UCSD-AML1 (cell line): ENCODE data around the gene ZNF564.
"Not testable (repeated sequence)": the region's sequence is repeated elsewhere in the genome, so short reads cannot be mapped to it uniquely, and the experiment has no call there.

ENCODE experiments used
- DNase-seq: peaks from one replicate; lab custom pipeline; 2025; ENCODE audit not compliant: unreplicated experiment; lab: John Stamatoyannopoulos, UW

Gene ZNF564

GRCh38 chr19:12497032-12497431 lies 54.2 kb downstream of the ZNF564 start:
- no peak for DNase-seq

- no peak for DNase-seq
Measured at GRCh38 chr19:12496480-12496879, 54.8 kb downstream of the ZNF564 start.

DNA sequence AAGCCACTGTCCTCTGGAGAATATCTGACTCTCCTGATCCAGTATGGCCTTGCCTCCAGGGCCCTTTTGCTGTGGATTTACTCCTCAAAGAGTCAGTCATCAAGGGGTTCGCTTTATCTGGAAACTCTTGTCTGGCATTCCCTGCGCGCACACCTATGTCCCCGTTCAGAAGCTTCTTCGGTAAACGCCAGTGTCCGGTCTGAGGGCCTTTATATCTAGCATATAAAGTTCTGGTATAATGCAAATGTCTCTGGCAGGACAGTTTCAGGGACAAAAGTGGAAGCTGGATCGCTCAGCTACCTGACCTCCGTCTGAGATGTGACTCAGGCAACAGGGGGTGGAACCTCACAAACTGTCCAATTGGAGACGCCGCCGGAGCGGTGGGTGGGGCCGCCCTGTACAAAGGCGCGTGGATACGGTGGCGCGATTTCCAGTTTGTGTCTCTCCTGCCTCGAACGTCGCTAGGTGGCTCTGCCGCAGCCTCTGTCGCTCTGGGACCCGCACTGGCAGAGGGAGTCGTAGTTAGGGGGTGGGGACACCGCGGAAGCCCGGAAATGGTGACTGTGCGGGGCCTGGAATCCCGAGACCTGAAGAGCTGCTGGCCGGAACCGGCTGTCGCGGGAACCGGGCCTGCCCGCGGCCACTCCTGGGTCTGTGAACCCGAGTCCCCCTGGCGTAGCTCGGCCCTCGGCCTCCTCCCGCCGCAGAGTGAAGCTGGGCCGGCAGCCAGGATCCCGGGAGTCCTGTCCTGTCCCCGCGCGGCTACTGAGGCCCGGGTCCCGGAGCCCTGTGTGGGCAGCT lies 56.1 kb downstream of the ZNF564 start:
- DNase-seq, result no peak

GRCh38 chr19:12494260-12494860 lies 56.9 kb downstream of the ZNF564 start:
- no peak for DNase-seq

- DNase-seq, result not testable (repeated sequence)
Measured at GRCh38 chr19:12486265-12486783, 65.0 kb downstream of the ZNF564 start.

GRCh38 chr19:12485571-12485970 lies 65.7 kb downstream of the ZNF564 start:
- no peak for DNase-seq

- no peak for DNase-seq
Measured at GRCh38 chr19:12485052-12485416, 66.2 kb downstream of the ZNF564 start.

- DNase-seq, result peak; percentile 88
Measured at GRCh38 chr19:12484371-12485051, 66.8 kb downstream of the ZNF564 start, which contains the start of gene ZNF709. TSS of gene ZNF709 (minus strand) at chr19:12484816. CDS start at chr19:12484657, 159 bp downstream.

DNA sequence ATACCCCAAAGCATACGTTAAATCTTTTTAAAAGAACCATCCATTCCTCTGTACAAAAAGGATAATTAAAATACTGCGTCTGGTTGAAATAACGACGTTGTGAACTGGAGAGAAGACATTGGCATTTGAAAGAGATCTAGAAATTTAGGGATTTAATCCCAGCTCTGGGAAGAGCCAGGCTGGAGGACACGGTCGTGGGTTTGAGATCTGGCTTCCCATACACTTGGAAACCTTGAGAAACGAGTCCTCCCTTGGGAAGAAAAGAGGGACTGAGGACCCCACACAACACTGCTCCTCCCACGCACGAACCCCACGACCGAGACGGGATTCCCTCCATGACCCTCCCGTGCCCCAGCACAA lies 67.3 kb downstream of the ZNF564 start:
- DNase-seq, result no peak

- peak; percentile 21 for DNase-seq
Measured at GRCh38 chr19:12482509-12482886, 68.8 kb downstream of the ZNF564 start.

GRCh38 chr19:12481781-12482508 lies 69.3 kb downstream of the ZNF564 start:
- no peak for DNase-seq

DNA sequence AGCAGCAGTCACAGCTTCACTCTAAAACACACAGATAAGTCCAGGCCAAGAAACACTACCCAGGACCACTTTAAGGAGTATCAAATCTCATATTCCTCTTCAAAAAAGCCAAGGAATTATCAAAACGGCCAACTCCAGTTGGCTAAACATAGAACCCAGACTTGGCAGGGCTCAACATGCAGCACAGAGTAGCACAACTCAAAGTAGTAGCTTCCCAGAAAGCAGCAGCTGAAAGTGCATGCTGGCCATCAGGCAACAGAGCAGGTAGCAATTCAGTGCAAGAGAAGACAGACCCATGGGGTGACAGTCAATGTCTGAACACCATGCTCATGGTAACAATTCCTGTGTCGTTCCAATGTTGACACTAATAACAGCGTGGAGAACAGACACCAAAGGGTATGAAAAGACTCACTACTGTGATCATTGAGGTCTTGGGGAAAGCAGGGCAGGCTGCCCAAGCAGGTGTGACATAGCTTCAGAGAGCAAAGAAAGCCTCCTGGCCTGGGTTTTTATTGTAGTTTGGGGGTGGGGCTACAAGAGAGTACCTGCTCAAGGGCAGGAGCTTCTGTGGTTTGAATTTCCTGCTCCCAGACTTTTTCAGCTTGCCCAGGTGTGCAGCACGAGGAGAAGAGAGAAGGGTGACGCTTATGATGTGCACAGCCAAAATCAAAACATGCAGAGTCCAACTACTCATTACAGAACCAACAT lies 72.9 kb downstream of the ZNF564 start:
- DNase-seq, result no peak
